Activated CD8-positive, alpha-beta T cell treated with anti-CD3 and anti-CD28 coated beads, Interleukin-2, amount 10 ng/mL, durations not matched to agents 7 days and 5 days (primary cell): ENCODE results near the gene POLD4. TPM values are rescaled to one million over a fixed set of nuclear protein-coding genes. Genes with fewer than 3 reads are reported as not detected.
A peak's percentile ranks its signal among the peaks of the same experiment; 100 is the strongest.

Experiments used
- ATAC-seq: fragments of 150-1000 bp; cut with Tn5 transposase; one replicate; pipeline ENCODE4 v1.10.0; 2021; ENCODE audit warnings: moderate library complexity
- CTCF ChIA-PET: fragments of 350-600 bp; sonication (Branson Sonifier 250); formaldehyde crosslinking; loops from one replicate; lab custom pipeline; 2021; ENCODE audit warnings: antibody characterized with exemption; lab: Charles Lee
- POLR2A ChIA-PET: fragments of 350-600 bp; sonication (Branson Sonifier 250); formaldehyde crosslinking; loops from one replicate; lab custom pipeline; 2021; ENCODE audit warnings: antibody characterized with exemption; lab: Charles Lee
- DNase-seq: peaks from one replicate; pipeline ENCODE4 v3.0.0-alpha.2; 2020
- H3K27ac Mint-ChIP-seq: one replicate; pipeline ENCODE4 v1.8.0; 2021; ENCODE audit warnings: mild to moderate bottlenecking, mixed read lengths
- H3K27me3 Mint-ChIP-seq: one replicate; pipeline ENCODE4 v1.8.0; 2021; ENCODE audit warnings: low read depth, mixed read lengths
- H3K36me3 Mint-ChIP-seq: one replicate; pipeline ENCODE4 v1.8.0; 2021; ENCODE audit warnings: low read depth, mixed read lengths
- H3K4me1 Mint-ChIP-seq: one replicate; pipeline ENCODE4 v1.8.0; 2021; ENCODE audit warnings: low read depth, mixed read lengths
- H3K4me3 Mint-ChIP-seq: one replicate; pipeline ENCODE4 v1.8.0; 2021; ENCODE audit warnings: mild to moderate bottlenecking, mixed read lengths
- H3K9me3 Mint-ChIP-seq: one replicate; pipeline ENCODE4 v1.8.0; 2022; ENCODE audit warnings: mixed read lengths; ENCODE audit not compliant: insufficient read depth
- total RNA-seq, 2 experiments: library from RNA; stranded (reverse); gene quantifications; one replicate each; pipeline ENCODE4 v1.2.3, GENCODE V29; 2021

Gene POLD4
- total RNA-seq, 2 experiments from 2014 or later, result 53.2 to 56.7 TPM

DNA sequence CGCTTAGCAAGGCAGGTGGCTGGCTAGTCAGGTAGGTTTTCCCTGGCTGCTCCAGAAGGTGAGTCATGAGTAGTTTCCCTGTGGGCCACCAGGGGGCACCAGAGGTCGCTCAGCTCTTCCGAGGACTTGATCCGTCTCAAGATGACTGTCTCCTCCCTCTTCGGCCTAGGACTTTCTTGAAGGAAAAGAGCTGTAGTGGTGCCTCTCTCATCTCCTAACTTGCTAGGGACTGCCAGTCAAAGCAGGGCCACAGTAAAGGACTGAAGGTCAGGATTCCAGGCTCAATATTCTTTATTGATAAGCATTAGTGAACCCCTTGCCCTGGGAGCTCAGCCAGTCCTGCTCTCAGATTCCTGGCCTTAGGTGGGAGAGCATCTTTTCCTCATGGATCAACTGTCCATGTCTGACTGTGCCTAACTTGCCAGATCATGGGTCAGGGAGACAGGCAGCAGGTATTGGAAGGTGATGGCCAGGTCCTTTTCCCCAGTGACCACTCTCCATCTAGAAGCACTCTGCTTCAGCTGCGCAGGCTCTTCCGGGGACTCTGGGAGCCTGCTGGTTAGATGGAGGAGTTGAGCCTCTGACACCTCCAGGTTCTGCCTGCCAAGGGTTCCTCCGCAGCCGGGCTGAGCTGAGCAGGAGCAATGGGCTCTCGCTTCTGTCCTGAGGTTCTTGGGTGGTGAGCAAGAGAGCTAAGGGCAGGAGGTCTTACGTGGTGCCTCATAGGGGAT lies 1.9 kb downstream of the POLD4 start:
- ChIA-PET POLR2A (interaction anchor here (0.7 to 2.8 kb wide), 4 partner anchors 26 to 89 kb away, joined by 3 to 28 read pairs (median 6); no protein-coding TSS in a partner anchor), CTCF (interaction anchor here (0.6 to 18.4 kb wide), 35 partner anchors 12 to 298 kb away, joined by 3 to 998 read pairs (median 4); partner anchors contain the start of genes AIP, CLCF1, NUDT8 and PPP1CA)
- H3K27me3 Mint-ChIP-seq, result no peaks in the 10 kb centered on the region
- DNase-seq, result peak; percentile 72
- peak overlapping the region; percentile 66 for H3K4me3 Mint-ChIP-seq
- H3K27ac Mint-ChIP-seq, result peak overlapping the region; percentile 75
- peaks cover 8% of the 10 kb centered on the region for H3K36me3 Mint-ChIP-seq
- H3K4me1 Mint-ChIP-seq, result peaks cover 37% of the 10 kb centered on the region
- H3K9me3 Mint-ChIP-seq, result no peaks in the 10 kb centered on the region
- ATAC-seq, result no peak

DNA sequence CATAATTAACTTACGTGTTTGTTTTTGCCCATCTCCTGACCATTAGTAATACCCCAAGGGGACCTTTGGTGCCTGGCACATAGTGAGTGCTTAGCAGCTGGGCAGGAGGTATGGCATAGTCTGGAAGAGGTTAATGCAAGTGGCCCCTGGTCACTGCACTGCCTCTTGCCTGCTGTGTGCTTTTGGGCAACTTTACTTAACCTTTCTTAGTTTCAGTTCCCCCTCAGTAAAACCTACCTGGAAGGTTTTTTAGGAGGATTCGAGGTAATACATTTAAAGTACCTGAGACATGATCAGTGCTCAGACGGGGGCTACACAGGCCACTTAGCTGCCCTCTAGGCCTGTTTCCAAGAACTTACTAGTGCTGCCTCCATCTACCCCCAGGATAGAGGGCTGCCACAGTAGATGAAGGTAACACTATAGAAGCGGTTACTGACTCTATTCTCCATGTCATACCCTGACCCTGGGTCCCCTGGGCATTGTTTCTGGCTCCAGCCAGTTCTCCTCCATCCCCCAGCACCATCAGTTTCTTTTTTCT lies 3.3 kb downstream of the POLD4 start:
- no peaks in the 10 kb centered on the region for H3K9me3 Mint-ChIP-seq
- H3K27ac Mint-ChIP-seq, result no peak overlapping the region
- no peak for DNase-seq
- peaks cover 47% of the 10 kb centered on the region for H3K4me1 Mint-ChIP-seq
- ChIA-PET POLR2A (no interaction called here), CTCF (interaction anchor here (1.0 to 18.4 kb wide), 9 partner anchors 11 to 265 kb away, joined by 3 to 998 read pairs (median 53); partner anchors contain the start of genes CLCF1, PPP1CA and RAD9A)
- no peak overlapping the region for H3K4me3 Mint-ChIP-seq
- no peak for ATAC-seq
- H3K27me3 Mint-ChIP-seq, result no peaks in the 10 kb centered on the region
- H3K36me3 Mint-ChIP-seq, result peaks cover 8% of the 10 kb centered on the region

DNA sequence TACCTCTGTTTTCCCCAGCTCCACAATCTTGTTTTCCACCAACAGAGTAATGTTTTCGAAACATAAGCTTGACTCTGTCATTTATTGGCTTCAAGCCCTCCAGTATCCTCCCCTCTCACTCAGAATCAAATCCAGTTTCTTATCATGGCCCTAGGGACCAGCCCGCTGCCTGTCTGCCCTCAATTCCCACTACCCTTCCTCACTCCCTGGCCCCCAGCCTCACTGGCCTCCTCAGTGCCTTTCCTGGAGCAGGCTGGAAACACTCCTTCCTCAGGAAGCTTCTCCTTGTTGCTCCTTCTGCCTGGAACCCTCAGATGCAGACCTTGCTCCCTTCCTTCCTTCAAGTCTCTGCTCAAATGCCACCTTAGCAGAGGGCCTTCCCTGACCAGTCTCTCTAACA lies 3.9 kb downstream of the POLD4 start:
- H3K27me3 Mint-ChIP-seq, result no peaks in the 10 kb centered on the region
- POLR2A ChIA-PET, result no interaction called here
- H3K36me3 Mint-ChIP-seq, result peaks cover 8% of the 10 kb centered on the region
- DNase-seq, result no peak
- no peaks in the 10 kb centered on the region for H3K9me3 Mint-ChIP-seq
- CTCF ChIA-PET, result interaction anchor here (0.8 to 18.4 kb wide), 7 partner anchors 11 to 87 kb away, joined by 3 to 998 read pairs (median 4); partner anchors contain the start of genes CLCF1, PPP1CA and RAD9A
- H3K4me3 Mint-ChIP-seq, result no peak overlapping the region
- peak overlapping the region; percentile 7 for H3K27ac Mint-ChIP-seq
- ATAC-seq, result no peak
- H3K4me1 Mint-ChIP-seq, result peaks cover 47% of the 10 kb centered on the region

DNA sequence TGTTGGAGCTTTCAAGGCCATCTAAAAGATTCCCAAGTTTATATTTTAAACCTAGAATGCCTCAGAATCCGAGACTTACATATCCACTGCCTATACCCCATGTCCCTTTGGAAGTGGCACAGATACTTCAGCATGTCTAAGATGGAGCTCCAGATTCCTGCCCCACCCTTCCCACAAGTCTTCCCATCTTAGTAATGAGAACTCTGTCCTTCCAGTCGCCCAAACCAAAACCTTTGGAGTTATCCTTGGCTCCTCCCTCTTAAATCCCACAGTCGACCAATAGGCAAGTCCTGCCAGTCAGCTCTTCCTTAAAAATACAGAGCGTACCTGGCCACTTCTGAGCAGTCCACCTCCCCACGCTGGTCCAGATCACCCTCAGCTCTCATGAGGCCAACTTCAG lies 4.3 kb downstream of the POLD4 start:
- H3K4me3 Mint-ChIP-seq, result no peak overlapping the region
- no peak overlapping the region for H3K27ac Mint-ChIP-seq
- no peaks in the 10 kb centered on the region for H3K9me3 Mint-ChIP-seq
- CTCF ChIA-PET, result interaction anchor here (0.8 to 18.4 kb wide), 5 partner anchors 11 to 87 kb away, joined by 3 to 998 read pairs (median 3); partner anchors contain the start of genes CLCF1 and RAD9A
- ATAC-seq, result no peak
- H3K36me3 Mint-ChIP-seq, result peaks cover 8% of the 10 kb centered on the region
- peaks cover 46% of the 10 kb centered on the region for H3K4me1 Mint-ChIP-seq
- POLR2A ChIA-PET, result no interaction called here
- no peak for DNase-seq
- H3K27me3 Mint-ChIP-seq, result no peaks in the 10 kb centered on the region

DNA sequence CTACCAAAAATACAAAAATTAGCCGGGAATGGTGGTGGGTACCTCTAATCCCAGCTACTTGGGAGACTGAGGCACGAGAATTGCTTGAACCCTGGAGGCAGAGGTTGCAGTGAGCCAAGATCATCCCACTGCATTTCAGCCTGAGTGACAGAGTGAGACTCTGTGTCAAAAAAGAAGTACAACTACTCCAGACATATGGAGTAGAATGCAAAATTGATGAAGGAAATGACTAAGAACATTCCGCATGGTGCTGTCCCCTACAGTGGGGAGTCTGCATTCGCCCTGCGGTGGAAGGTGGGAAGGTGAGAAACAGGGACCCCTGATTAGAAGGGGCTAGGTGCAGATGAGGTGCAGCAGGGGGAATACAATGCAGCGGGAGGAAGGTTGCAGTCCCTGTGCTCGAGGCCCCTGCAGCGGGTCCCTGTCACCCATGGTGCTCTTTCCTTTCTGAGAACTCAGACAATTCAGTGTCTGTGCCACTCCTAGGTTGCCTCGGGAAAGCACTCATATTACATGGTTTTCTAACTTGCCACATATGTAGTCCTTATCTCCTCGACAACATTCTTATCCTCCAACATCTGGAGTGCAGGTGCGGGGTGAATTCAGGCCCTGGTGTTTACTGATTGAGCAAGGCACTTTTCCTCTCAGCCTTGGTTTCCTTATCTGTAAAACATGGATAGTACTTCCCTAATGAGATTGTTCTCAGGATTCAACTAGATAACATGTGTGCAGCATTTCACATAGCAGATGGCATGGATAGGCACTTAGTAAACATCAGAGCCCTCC lies 5.2 kb downstream of the POLD4 start:
- Mint-ChIP-seq H3K9me3 (no peaks in the 10 kb centered on the region), H3K36me3 (peaks cover 8% of the 10 kb centered on the region), H3K4me1 (peaks cover 43% of the 10 kb centered on the region), H3K27ac (no peak overlapping the region), H3K4me3 (no peak overlapping the region), H3K27me3 (no peaks in the 10 kb centered on the region)
- ChIA-PET CTCF (interaction anchor here (0.8 to 18.5 kb wide), 8 partner anchors 6 to 86 kb away, joined by 3 to 998 read pairs (median 68); partner anchors contain the start of genes CLCF1, POLD4 and RAD9A), POLR2A (no interaction called here)
- no peak for ATAC-seq
- DNase-seq, result no peak

DNA sequence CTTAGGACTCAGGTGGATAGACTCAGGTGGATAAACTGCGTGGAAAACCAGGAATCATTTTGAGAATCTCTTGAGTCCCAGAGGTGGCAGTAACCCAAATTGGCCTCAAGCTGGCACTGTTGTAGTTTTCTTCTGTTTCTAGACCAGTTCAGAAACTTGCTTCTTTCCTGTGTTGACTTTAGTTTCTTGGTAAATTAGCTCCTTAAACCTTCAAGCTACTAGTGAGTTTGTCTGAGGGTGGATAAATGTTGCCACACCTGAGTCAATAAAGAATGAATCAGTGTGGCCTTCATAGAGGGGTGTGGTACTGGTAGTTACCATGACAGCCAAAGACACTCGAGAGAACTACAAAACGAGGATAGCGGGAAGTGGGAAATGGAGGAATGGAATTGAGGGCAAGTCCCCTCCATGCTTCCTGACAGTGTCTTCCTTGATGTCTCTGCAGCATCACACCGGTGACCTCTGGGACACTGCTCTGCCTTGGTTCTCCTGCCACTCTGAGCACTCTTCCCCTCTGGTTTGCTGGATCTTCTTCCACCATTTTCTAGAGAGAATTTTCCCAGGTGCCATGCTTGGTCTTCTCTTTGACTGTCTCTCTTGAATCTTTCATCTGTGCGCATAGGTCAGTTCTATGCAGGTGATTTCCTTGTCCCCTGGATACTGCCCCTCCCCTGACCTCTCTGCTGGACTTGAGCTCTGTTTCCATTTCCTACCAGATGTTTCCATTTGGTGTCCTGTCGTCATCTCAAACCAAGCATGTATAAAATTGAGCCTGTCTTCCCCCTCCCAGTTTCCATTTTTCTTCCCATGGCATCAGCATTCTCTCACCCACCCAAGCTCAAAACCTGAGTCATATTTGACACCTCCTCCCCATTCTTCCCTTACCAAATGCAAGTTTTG lies 7.2 kb downstream of the POLD4 start:
- DNase-seq, result no peak
- H3K4me1 Mint-ChIP-seq, result peaks cover 30% of the 10 kb centered on the region

DNA sequence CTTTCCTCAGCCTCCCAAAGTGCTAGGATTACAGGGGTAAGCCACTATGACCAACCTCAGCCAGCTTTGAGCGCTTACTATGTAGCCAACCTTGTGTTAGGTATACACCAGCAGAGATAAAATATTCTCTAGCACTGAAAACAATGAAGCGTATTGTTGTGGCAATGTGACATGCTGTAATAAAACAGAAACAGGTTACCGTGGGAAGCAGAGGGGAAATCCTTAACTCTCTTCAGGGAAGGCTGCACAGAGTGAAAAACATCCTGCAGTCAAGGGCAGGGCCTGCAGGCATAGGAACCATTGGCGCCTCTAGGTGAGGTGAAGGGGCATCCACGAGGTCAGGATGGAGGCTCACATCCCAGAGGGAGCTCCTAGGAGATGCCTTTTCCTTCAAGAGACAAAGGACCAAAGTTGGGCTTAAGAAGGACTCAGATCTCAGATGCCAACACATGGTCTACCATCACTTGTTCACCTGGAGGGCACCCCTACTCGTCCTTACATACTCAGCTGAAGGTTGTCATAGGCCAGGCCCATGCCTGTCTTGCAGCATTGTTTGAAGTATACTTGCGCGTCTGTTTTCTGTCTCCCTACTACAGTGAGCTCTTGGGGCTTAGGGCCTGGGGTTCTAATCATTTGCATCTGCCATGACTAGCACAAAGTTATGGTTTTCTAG lies 8.0 kb downstream of the POLD4 start:
- DNase-seq (no peak), ATAC-seq (peak; percentile 34)
- ChIA-PET POLR2A (interaction anchor here (0.7 to 2.0 kb wide), 9 partner anchors 8 to 159 kb away, joined by 3 to 7 read pairs (median 4); partner anchors contain the start of gene POLD4), CTCF (interaction anchor here (0.7 to 18.5 kb wide), 35 partner anchors 9 to 284 kb away, joined by 3 to 196 read pairs (median 6); partner anchors contain the start of genes CLCF1, GSTP1, KDM2A and NUDT8)
- H3K4me1 Mint-ChIP-seq, result peaks cover 27% of the 10 kb centered on the region
- H3K4me3 Mint-ChIP-seq, result no peak overlapping the region
- H3K9me3 Mint-ChIP-seq, result no peaks in the 10 kb centered on the region
- no peaks in the 10 kb centered on the region for H3K27me3 Mint-ChIP-seq
- H3K36me3 Mint-ChIP-seq, result no peaks in the 10 kb centered on the region
- H3K27ac Mint-ChIP-seq, result peak overlapping the region; percentile 1

More for the DNA sequence above, 7.2 kb downstream of the POLD4 start:
- ATAC-seq, result peak; percentile 51
- no peaks in the 10 kb centered on the region for H3K27me3 Mint-ChIP-seq
- H3K9me3 Mint-ChIP-seq, result no peaks in the 10 kb centered on the region
- H3K36me3 Mint-ChIP-seq, result peaks cover 2% of the 10 kb centered on the region
- peak overlapping the region; percentile 21 for H3K27ac Mint-ChIP-seq
- ChIA-PET CTCF (interaction anchor here (0.7 to 18.5 kb wide), 37 partner anchors 8 to 283 kb away, joined by 3 to 196 read pairs (median 6); partner anchors contain the start of genes CLCF1, GSTP1, KDM2A and NUDT8), POLR2A (interaction anchor here (0.6 to 2.0 kb wide), 11 partner anchors 16 to 159 kb away, joined by 3 to 7 read pairs (median 4); partner anchors contain the start of genes ANKRD13D and RAD9A)
- no peak overlapping the region for H3K4me3 Mint-ChIP-seq

DNA sequence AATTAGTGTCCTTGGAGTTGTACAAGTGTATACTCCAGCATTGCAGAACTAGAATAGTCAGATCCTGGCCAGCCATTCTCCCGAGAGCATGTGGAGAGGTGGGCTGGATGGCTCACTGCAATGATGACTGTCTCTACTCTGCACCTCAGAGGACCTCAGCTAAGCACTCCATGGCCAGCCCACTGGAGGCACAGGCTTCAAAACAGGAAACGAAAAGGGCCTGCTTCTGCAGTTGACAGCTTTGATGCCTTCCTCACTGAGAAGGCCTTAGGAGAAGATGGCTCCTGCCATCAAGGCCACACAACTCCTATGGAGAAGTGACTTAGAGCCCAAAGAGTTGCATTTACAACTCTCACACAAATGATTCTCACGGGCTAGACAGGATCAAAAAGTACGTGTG lies 9.1 kb downstream of the POLD4 start:
- peak overlapping the region; percentile 78 for H3K27ac Mint-ChIP-seq
- DNase-seq (peak; percentile 44), ATAC-seq (peak; percentile 63)
- peaks cover 27% of the 10 kb centered on the region for H3K4me1 Mint-ChIP-seq
- no peaks in the 10 kb centered on the region for H3K9me3 Mint-ChIP-seq
- POLR2A ChIA-PET, result interaction anchor here (0.9 to 1.8 kb wide), 2 partner anchors 9 to 21 kb away, joined by 4 to 6 read pairs; partner anchors contain the start of gene POLD4
- CTCF ChIA-PET, result interaction anchor here (1.1 to 18.5 kb wide), 7 partner anchors 10 to 82 kb away, joined by 3 to 196 read pairs (median 14); partner anchors contain the start of gene POLD4
- H3K27me3 Mint-ChIP-seq, result no peaks in the 10 kb centered on the region
- no peak overlapping the region for H3K4me3 Mint-ChIP-seq
- H3K36me3 Mint-ChIP-seq, result no peaks in the 10 kb centered on the region

DNA sequence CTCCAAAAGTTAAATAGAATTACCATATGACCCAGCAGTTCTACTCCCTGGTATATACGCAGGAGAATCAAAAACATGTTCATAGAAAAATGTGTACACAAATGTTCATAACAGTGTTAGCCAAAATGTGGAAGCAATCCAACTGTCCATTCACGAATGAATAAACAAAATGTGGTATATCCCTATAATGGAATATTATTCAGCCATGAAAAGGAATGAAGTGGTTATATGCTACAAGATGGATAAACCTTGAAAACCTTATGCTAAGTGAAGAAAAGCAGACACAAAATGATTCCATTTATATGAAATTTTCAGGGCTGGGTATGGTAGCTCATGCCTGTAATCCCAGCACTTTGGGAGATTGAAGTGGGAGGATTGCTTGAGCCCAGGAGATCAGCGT lies 16.1 kb downstream of the POLD4 start:
- Mint-ChIP-seq H3K9me3 (no peaks in the 10 kb centered on the region), H3K36me3 (no peaks in the 10 kb centered on the region), H3K4me3 (no peak overlapping the region), H3K4me1 (no peaks in the 10 kb centered on the region), H3K27me3 (no peaks in the 10 kb centered on the region), H3K27ac (no peak overlapping the region)
- ATAC-seq (no peak), DNase-seq (no peak)
- POLR2A ChIA-PET, result no interaction called here
- CTCF ChIA-PET, result interaction anchor here (2.3 to 18.5 kb wide), 3 partner anchors 9 to 20 kb away, joined by 8 to 196 read pairs (median 24); partner anchors contain the start of gene POLD4
